Middle frontal gyrus (tissue), 1 donor: ENCODE results near the gene UBE2B.
"Not testable (repeated sequence)": the region's sequence is repeated elsewhere in the genome, so short reads cannot be mapped to it uniquely, and the experiment has no call there.

Experiments
- DNase-seq: peaks from one replicate; pipeline ENCODE4 v3.0.0-alpha.2; 2015; ENCODE audit warnings: low spot score; ENCODE audit errors: extremely low spot score

UBE2B gene

GRCh38 chr5:134398609-134399155 is 27.3 kb downstream of the UBE2B start:
- no peak for DNase-seq

GRCh38 chr5:134403951-134404350 is 32.6 kb downstream of the UBE2B start:
- DNase-seq, result no peak

GRCh38 chr5:134406390-134406789 is 35.0 kb downstream of the UBE2B start:
- DNase-seq, result no peak

GRCh38 chr5:134409321-134409720 is 38.0 kb downstream of the UBE2B start:
- DNase-seq, result no peak

- no peak for DNase-seq
Measured at GRCh38 chr5:134410822-134411221, 39.5 kb downstream of the UBE2B start.

GRCh38 chr5:134411228-134411545 is 39.8 kb downstream of the UBE2B start:
- no peak for DNase-seq

GRCh38 chr5:134411546-134412266 is 40.3 kb downstream of the UBE2B start, which contains the start of gene CDKN2AIPNL:
Gene CDKN2AIPNL, minus strand, starts transcription at chr5:134411881. Its CDS starts 27 bp downstream, at chr5:134411854.
- peak; percentile 81 for DNase-seq

GRCh38 chr5:134413046-134413445 is 41.7 kb downstream of the UBE2B start:
- no peak for DNase-seq

- no peak for DNase-seq
Measured at GRCh38 chr5:134417707-134418106, 46.3 kb downstream of the UBE2B start.

- no peak for DNase-seq
Measured at GRCh38 chr5:134418958-134419357, 47.6 kb downstream of the UBE2B start.

GRCh38 chr5:134420343-134420742 is 49.0 kb downstream of the UBE2B start:
- no peak for DNase-seq

- not testable (repeated sequence) for DNase-seq
Measured at GRCh38 chr5:134421038-134421437, 49.7 kb downstream of the UBE2B start.

GRCh38 chr5:134422791-134423365 is 51.5 kb downstream of the UBE2B start:
- DNase-seq, result no peak

- DNase-seq, result no peak
Measured at GRCh38 chr5:134423376-134423775, 52.0 kb downstream of the UBE2B start.

GRCh38 chr5:134426361-134426760 is 55.0 kb downstream of the UBE2B start:
- no peak for DNase-seq

- DNase-seq, result no peak
Measured at GRCh38 chr5:134427540-134428041, 56.2 kb downstream of the UBE2B start.

GRCh38 chr5:134430001-134430569 is 58.7 kb downstream of the UBE2B start:
- no peak for DNase-seq

GRCh38 chr5:134432174-134432573 is 60.8 kb downstream of the UBE2B start:
- DNase-seq, result no peak

GRCh38 chr5:134432677-134433359 is 61.4 kb downstream of the UBE2B start:
- no peak for DNase-seq

- DNase-seq, result no peak
Measured at GRCh38 chr5:134435560-134435959, 64.2 kb downstream of the UBE2B start.

GRCh38 chr5:134436523-134437339 is 65.4 kb downstream of the UBE2B start:
- peak; percentile 56 for DNase-seq
